A172 (cell line): ENCODE measurements around the gene MS4A10. TPM values are rescaled to one million over a fixed set of nuclear protein-coding genes. Genes with fewer than 3 reads are reported as not detected.

Source experiments
- DNase-seq: peaks from one replicate; pipeline ENCODE4 v3.0.0-alpha.2; 2015; ENCODE audit warnings: low spot score
- total RNA-seq: library from RNA; depleted of rRNA; stranded (reverse); fragments of >200 nt; shearing (Covaris generic); gene quantifications from 2 replicates; pipeline ENCODE4 v1.2.3, GENCODE V29; 2014; rRNA removed

Gene MS4A10
- total RNA-seq, 1 experiment from 2014 or later = not detected

DNA sequence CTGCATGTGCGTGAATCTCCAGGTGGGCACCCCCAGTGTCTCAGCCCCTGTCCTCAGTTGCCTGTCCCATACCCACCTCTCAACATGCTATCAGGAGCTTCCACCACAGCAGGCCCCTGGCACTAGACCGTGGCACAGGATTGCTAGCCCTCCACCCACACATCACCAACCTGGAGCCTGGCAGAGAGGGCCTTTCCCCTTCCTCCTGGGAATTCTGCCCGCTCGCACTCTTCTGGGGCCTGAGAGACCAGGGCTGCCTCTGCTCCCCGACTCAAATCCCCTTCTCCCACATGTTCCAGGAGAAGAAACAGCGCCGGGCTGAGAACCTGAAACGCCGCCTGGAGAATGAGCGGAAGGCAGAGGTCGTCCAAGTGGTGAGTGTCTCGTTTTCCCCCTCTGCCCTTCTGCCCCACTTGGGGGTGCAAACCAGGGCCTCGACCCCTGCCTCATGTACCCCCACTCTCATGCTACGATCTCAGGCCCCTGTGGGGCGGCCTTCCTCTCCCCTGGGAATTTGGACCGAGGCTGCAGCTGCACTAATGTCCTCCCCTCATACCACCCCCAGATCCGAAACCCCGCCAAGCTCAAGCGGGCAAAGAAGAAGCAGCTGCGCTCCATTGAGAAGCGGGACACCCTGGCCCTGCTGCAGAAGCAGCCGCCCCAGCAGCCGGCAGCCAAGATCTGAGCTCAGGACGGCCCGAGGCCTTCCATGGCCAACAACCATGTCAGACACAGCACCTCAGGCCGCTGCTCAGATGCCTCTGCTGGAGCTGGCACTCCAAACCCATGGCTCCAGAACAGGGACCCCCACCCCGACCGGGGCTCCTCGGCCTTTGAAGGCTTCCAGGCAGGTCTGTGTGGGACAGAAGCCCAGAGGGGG is 64.7 kb downstream of the MS4A10 start:
- no peak for DNase-seq

Other genes with a start within 250 kb of the MS4A10 start
- not detected in 2 replicates for gene MS4A8, start 85.7 kb upstream of the MS4A10 start, total RNA-seq
- not detected in 2 replicates for gene MS4A18, start 60.6 kb upstream of the MS4A10 start, total RNA-seq
- gene MS4A15, start 28.5 kb upstream of the MS4A10 start, total RNA-seq = not detected in 2 replicates
- 14.2 and 15.7 TPM in 2 replicates for gene CCDC86, start 56.8 kb downstream of the MS4A10 start, total RNA-seq
- gene PTGDR2, start 70.6 kb downstream of the MS4A10 start, total RNA-seq = 0.10 TPM in 1 of 2 replicates, not detected in the other
- 0.05 and 1.1 TPM in 2 replicates for gene ZP1, start 82.2 kb downstream of the MS4A10 start, total RNA-seq
- 56.3 and 63.7 TPM in 2 replicates for gene PRPF19, start 121.3 kb downstream of the MS4A10 start, total RNA-seq
- 46.9 and 92.9 TPM in 2 replicates for gene TMEM109, start 128.8 kb downstream of the MS4A10 start, total RNA-seq
- gene TMEM132A, start 139.1 kb downstream of the MS4A10 start, total RNA-seq = 132 and 170 TPM in 2 replicates
- gene SLC15A3, start 166.8 kb downstream of the MS4A10 start, total RNA-seq = 6.5 and 9.9 TPM in 2 replicates
- gene CD6, start 186.3 kb downstream of the MS4A10 start, total RNA-seq = not detected in 2 replicates